Left lung (tissue), 10 donors: Measurements from ENCODE around the gene PSME1. TPM values are rescaled to one million over a fixed set of nuclear protein-coding genes. Genes with fewer than 3 reads are reported as not detected.

ENCODE experiments used
- ATAC-seq: fragments of 200-7000 bp; cut with Tn5 transposase; one replicate; pipeline ENCODE4 v1.9.1; 2020; ENCODE audit warnings: moderate library complexity
- DNase-seq, 4 donors: peaks; one replicate each; pipeline ENCODE4 v3.0.0-alpha.2; 2013 to 2020
- H3K27ac ChIP-seq, 2 donors: fragments of 200-600 bp; sonication (generic) in 1 of 2; one replicate each; pipeline versions ENCODE4 v1.5.0 to v1.8.0; 2020 to 2021
- H3K27me3 ChIP-seq, 2 donors: fragments of 200-600 bp; sonication (generic) in 1 of 2; one replicate each; pipeline versions ENCODE4 v1.5.0 to v1.8.0; 2020 to 2021
- H3K36me3 ChIP-seq, 2 donors: fragments of 200-600 bp; sonication (generic) in 1 of 2; one replicate each; pipeline versions ENCODE4 v1.5.0 to v1.8.0; 2020 to 2021
- H3K4me1 ChIP-seq, 2 donors: fragments of 200-600 bp; one replicate each; pipeline ENCODE4 v1.8.0; 2021
- H3K4me3 ChIP-seq, 2 donors: fragments of 200-600 bp; sonication (generic) in 1 of 2; one replicate each; pipeline versions ENCODE4 v1.5.0 to v1.8.0; 2020 to 2021; ENCODE audit warnings: mild to moderate bottlenecking in 1 of 2
- H3K9me3 ChIP-seq, 2 donors: fragments of 200-600 bp; sonication (generic) in 1 of 2; one replicate each; pipeline versions ENCODE4 v1.5.0 to v1.8.0; 2020 to 2021
- CTCF ChIP-seq, 2 donors: fragments of 200-600 bp; sonication (generic) in 1 of 2; IDR thresholded peaks; one replicate each; pipeline versions ENCODE4 v1.5.0 to v1.8.0; 2021; ENCODE audit warnings: antibody characterized with exemption in 2 of 2
- intact Hi-C, 2 donors: fragments of 100-400 bp; cut with DNase I; formaldehyde crosslinking; loops; one replicate each; pipeline versions ENCODE4 v1.11.2 to v1.14.2; 2022
- polyA plus RNA-seq, 6 donors: library from polyadenylated mRNA; unstranded; fragments of 120-200 nt; gene quantifications; one replicate each; pipeline ENCODE4 v1.2.1, GENCODE V29; 2013; ENCODE audit not compliant: insufficient read length in 6 of 6
- total RNA-seq, 2 donors: library from RNA; stranded (reverse); fragmentation: NEBNext Ultra II Directional; extraction: Animal tissue kit (Norgen Biotek cat#: 25700); gene quantifications; one replicate each; pipeline ENCODE4 v1.2.1, GENCODE V29; 2021
- donor health status: DM: no; HTN: yes; CAD: no.
- donor health status: DM: no; HTN: no; CAD: no.

Gene PSME1
- total and polyA plus RNA-seq, 8 donors: 189 to 236 (median 212) TPM

- peak overlapping the region in 1 of 2 donors; percentile 92 for H3K27ac ChIP-seq
Observed at GRCh38 chr14:24137529-24138395, 1.8 kb downstream of the PSME1 start.

GRCh38 chr14:24138396-24139271 lies 2.6 kb downstream of the PSME1 start:
- peaks cover 18 to 60% of the 10 kb centered on the region in 2 donors for H3K4me1 ChIP-seq

More at GRCh38 chr14:24137529-24138395, 1.8 kb downstream of the PSME1 start:
- intact Hi-C loops: no loop called here
- H3K9me3 ChIP-seq: no peaks in the 10 kb centered on the region
- ATAC-seq: no peak
- H3K4me1 ChIP-seq: peaks cover 18 to 60% of the 10 kb centered on the region in 2 donors
- peak overlapping the region in 1 of 2 donors; percentile 99 for H3K4me3 ChIP-seq
- DNase-seq: no peak
- H3K36me3 ChIP-seq: peaks cover 0 to 35% of the 10 kb centered on the region in 2 donors
- TF ChIP-seq CTCF (IDR thresholded peaks at IDR 0.05): no peak
- no peaks in the 10 kb centered on the region for H3K27me3 ChIP-seq

GRCh38 chr14:24139272-24139934 lies 3.4 kb downstream of the PSME1 start:
- no peak for ATAC-seq
- TF ChIP-seq CTCF (IDR thresholded peaks at IDR 0.05): no peak
- H3K4me1 ChIP-seq: peaks cover 18 to 66% of the 10 kb centered on the region in 2 donors

More at GRCh38 chr14:24138396-24139271, 2.6 kb downstream of the PSME1 start:
- Histone ChIP-seq H3K27ac (peak overlapping the region in 1 of 2 donors; percentile 0), H3K27me3 (no peaks in the 10 kb centered on the region), H3K36me3 (peaks cover 0 to 44% of the 10 kb centered on the region in 2 donors), H3K9me3 (no peaks in the 10 kb centered on the region), H3K4me3 (no peak overlapping the region)
- intact Hi-C loops: no loop called here
- TF ChIP-seq CTCF (IDR thresholded peaks at IDR 0.05): no peak
- ATAC-seq: no peak
- DNase-seq: no peak

GRCh38 chr14:24141097-24141880 lies 5.3 kb downstream of the PSME1 start, which contains the start of gene EMC9:
Gene EMC9 (minus strand): TSS chr14:24141591. CDS start chr14:24141304, 287 bp downstream.
- Histone ChIP-seq H3K27ac (peak within 1 kb of the TSS; percentile 85 to 91), H3K4me3 (peak within 1 kb of the TSS; percentile 69), H3K9me3 (no peaks in the 10 kb centered on the region), H3K27me3 (no peaks in the 10 kb centered on the region), H3K4me1 (peaks cover 25 to 74% of the 10 kb centered on the region in 2 donors), H3K36me3 (peaks cover 0 to 54% of the 10 kb centered on the region in 2 donors)
- peak; percentile 53 to 80 for TF ChIP-seq CTCF (IDR thresholded peaks at IDR 0.05)
- ATAC-seq (peak; percentile 93), DNase-seq (peak; percentile 98 to 100 (median 99))
- intact Hi-C loops: no loop called here

More at GRCh38 chr14:24139272-24139934, 3.4 kb downstream of the PSME1 start:
- Histone ChIP-seq H3K4me3 (peak overlapping the region in 1 of 2 donors; percentile 69), H3K9me3 (no peaks in the 10 kb centered on the region), H3K27me3 (no peaks in the 10 kb centered on the region), H3K27ac (no peak overlapping the region), H3K36me3 (peaks cover 0 to 52% of the 10 kb centered on the region in 2 donors)
- intact Hi-C loops: no loop called here
- no peak for DNase-seq
